HuH-7 (cell line): ENCODE data around the gene ATXN1.
"Not testable (repeated sequence)": the region's sequence is repeated elsewhere in the genome, so short reads cannot be mapped to it uniquely, and the experiment has no call there.

Source experiments
- DNase-seq: peaks from one replicate; pipeline ENCODE4 v3.0.0; 2011; ENCODE audit warnings: low spot score

ATXN1 gene

DNA sequence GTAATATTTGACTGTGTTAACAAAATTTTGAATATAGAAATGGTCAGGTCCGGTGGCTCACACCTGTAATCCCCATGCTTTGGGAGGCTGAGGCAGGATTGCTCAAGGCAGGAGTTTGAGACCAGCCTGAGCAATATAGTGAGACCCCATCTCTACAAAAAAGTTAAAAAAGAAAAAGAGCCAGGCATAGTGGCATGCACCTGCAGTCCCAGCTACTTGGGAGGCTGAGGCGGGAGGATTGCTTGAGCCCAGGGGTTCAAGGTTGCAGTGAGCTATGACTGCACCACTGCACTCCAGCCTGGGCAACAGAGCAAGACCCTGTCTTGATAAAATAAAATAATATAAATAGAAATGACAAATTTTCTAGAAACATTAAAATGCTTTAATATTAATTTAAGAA is 147.8 kb downstream of the ATXN1 start:
- not testable (repeated sequence) for DNase-seq

DNA sequence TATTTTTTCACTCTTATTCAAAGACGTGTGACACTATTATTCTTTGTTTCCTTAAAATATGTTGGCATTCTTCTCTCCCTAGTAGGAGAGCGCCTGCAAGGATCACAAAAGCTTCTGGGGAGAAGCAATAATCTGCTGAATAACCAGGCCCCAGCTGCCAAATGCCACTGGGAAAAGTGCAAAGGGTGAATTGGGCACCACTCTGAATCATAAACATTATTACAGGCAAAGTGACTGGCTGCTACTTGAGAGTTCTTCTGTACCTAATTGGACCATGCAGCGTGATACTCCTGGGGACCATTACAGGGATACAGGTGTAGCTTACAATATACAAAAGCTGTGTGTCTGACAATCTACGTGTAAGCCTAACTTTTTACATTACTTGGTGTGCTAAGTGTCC is 152.8 kb downstream of the ATXN1 start:
- DNase-seq, result no peak

DNA sequence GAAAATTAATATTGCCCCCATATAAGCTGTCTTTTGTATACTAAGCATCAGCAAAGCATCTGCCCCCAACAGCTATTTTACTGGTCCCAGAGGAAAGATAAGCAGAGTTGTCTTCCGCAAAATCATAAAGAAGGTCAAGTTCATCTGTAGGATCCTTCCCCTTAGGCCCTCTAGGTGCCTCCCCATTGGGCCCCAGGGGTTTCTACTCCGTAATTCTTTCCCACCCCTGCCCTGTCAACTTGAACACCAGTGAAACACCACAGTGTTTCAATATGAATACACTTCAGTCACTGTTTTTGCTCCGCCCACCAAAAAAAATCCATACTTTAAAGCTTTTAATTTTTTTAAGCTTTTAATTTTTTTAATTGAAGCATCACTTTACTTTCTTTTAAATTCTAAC is 159.2 kb downstream of the ATXN1 start:
- no peak for DNase-seq

DNA sequence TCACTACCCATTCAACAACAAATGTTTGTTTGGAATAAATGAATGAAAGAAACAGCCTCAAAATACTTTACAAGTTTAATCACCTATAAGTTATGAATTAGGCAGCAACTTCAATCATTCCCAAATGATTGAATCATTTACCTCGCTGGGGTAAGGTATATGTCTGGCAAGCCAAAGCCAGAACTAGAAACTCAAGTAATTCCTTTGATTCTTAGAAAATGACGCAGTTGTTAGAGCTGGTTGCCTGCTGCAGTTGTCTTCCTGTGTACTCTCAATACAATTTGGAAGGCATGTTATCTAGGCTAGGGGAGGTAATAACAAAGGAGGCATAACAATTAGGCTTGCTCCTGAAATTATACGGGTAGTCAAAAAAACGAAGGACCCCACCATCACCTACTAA is 160.6 kb downstream of the ATXN1 start:
- DNase-seq, result no peak

DNA sequence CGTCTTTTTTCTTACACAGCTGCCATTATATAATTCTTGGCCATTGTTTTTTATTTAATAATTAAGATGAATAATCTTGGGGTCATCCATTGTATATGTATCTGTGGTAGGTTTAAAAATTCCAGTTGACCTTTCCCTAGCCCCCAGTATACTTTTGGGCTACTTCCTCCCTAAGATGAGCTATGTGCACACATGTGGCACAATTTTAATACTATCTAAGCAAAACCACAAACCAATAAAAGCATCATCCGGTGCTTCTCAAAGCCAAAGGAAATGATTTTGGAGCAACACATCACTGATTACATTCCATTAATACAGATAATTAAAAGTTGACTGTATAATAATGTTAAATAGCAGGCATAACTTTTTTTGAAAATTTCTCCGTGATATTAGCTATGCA is 161.2 kb downstream of the ATXN1 start:
- no peak for DNase-seq

DNA sequence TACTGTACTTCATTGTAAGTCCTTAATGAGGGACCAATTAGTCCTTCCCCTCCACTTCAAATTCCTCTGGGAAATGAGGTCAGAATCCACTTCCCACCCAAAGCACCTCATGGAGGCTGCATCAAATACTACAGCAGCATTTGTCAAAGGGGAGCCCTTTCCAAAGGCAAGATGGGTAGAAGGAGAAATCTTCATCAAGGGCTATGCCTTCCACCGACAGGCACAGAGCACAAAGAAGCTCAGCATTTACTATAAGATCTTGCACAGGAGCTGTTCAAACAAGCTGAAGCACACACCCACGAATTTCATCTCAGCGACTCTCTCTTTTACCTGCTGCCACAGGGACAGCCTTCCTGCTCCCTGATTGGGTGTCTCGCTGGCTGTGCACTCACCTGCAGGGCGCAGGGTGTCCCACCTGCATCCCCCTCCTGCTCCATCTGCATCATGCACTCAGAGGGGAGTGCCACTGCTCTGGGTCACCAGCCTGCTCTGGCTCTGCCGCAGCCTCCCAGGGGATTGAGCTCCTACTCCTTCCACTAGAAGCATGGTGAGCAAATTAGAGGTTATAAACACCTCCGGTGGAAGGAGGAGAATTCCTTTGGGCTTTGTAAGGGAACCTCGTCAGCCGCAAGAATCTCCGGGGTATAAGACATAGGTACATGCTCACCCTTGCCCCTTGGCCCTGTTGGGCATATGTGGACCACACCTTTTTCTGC is 164.5 kb downstream of the ATXN1 start:
- DNase-seq, result no peak

DNA sequence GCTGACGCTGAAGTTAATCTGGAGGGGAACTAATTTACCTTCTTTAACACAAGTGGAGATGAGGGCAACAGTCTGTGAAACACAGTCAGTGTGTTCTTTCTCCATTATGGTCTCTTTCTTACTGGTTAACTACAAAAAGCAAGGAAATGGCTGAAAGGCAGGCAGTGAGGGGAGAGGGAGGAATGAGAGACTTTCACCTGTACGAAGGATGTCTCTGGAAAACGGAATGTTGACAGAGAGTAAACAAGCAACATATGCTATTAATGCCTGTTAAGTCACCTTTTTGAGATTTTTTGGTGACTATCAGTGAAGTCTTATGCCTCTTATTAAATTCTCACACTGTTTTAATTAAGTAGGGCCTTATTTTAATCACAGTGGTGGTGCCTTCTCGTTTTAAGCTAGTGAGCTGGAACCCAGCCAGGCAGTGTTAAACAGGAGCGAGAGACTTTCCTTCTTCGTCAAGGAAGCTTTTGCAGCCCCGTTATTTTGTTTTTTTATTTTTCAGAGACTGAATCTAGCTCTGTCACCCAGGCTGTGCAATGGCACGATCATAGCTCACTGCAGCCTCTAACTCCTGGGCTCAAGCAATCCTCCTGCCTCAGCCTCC is 165.6 kb downstream of the ATXN1 start:
- DNase-seq, result no peak

DNA sequence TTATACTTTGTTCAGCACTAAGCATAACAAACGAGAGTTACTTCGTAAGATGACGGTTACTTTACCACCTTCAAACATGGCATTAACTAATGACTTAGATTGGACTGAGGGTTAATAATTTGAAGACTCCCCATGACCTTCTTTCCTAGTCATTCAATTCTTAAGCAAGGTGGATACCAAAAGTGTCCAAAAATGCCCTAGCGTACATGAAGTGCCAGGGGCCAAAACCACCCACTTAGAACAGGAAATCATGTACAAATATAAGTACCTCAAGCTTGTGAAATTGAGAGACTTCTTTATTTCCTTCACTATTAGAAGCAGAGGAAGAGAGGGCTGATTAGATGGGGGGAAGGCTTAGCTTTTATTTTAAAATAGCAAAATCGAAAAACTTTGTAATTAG is 166.4 kb downstream of the ATXN1 start:
- no peak for DNase-seq

DNA sequence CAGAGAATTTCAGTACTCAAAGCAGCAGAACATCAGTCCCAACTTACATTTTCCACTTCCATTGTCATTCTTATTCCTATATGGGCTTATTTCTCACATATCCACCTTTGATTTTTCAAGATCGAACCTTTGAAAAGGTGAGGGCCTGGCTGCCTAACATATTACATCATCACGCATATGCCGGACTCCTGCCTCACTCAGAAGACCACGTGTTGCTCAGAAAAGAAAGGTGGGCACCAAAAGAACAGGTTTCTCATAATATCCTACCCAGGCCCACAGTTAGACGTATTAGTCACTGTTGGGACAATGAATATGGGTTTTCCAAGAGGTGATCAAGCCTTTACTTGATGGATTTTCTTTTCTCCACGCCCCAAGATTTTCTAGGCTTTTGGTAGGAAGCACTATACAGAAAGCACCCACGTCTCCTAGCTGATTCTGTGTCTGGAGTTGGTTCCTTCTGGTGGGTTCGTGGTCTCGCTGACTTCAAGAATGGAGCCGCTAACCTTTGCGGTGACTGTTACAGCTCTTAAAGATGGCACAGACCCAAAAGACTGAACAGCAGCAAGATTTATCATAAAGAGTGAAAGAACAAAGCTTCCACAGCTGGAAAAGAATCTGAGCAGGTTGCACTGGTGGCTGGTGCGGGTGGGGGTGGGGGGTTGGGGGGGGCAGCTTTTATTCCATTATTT is 168.9 kb downstream of the ATXN1 start:
- DNase-seq, result no peak

DNA sequence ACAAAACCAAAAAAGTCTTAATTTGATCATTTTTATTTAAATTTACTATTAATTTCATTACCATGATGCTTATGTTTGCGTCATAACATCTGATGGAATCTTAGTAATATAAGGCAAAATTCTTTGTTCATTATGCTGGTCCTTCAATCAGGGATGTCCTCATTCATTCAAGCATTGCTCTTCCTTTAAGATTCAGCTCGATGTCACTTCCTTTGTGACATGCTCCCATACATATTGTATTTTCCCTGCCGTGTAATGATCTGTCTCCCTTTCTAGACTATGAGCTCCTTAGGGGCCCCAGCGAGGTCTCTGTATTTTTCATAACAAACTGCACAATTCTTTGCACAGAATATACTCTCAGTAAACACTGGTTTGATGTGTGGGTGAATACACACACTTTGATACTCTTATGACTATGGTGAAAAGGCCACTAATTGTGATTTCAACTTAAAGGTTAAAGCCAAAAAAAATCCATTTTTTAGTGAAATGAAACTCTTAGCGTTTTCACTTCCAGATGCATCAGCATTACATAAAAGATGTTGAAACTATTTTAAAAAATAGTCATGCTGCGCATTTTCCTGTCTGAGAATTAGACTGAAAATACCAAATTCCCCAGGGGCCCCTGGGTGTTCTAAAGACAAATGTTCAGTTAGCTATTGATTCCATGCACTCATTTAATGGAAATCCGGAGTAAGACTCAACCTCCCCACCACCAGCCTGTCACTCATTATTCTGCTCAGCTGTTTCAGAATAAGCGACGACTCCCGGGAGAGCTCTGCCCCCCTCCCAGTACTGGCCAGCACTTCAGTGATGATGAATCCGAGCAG is 169.7 kb downstream of the ATXN1 start:
- no peak for DNase-seq

DNA sequence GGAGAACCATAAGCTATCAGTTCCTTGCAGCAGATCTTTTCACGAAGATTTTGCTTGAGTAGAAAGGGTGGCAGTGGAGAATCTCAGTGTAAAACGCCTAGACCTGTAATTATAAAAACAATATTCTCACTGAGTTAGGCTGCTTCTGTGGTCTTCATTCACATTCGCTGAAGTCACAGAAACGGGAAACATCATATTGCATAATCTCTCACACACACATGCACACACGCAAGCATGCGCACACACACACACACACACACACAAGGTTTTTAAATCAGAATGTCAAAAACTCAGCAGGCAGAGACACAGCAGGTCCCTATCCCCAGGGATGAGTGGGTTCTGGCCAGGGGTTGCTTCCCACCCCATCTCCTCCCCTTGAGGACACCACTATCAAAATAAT is 175.5 kb downstream of the ATXN1 start:
- DNase-seq, result no peak

DNA sequence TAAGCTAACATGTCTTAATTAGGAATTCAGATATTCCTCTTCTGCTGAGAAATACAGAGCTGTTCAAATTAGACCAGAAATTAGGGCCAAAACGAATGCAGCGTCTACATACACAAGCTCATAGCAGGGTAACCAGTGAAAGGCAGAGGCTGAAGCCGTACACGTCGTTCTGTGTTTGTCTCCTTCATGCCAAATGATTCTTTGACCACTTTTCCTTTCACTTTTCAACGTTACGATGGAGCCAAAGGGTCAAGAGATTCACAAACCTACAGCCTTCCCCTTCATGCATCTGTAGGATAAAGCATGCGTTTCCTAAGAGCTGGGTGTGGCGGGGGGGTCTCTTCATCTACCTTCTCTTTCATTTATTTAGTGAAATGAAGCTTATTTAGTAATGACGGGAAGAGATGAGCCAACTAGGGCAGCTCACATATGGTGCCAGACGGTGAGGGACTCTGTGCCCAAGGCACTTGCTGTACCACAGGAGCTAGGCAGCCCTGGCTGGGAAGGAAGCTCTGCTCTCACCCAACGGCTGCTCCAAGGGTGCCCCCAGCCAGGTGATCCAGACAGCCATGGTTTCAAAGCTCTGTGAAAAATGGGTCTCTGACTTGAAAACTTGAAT is 178.0 kb downstream of the ATXN1 start:
- DNase-seq, result no peak

DNA sequence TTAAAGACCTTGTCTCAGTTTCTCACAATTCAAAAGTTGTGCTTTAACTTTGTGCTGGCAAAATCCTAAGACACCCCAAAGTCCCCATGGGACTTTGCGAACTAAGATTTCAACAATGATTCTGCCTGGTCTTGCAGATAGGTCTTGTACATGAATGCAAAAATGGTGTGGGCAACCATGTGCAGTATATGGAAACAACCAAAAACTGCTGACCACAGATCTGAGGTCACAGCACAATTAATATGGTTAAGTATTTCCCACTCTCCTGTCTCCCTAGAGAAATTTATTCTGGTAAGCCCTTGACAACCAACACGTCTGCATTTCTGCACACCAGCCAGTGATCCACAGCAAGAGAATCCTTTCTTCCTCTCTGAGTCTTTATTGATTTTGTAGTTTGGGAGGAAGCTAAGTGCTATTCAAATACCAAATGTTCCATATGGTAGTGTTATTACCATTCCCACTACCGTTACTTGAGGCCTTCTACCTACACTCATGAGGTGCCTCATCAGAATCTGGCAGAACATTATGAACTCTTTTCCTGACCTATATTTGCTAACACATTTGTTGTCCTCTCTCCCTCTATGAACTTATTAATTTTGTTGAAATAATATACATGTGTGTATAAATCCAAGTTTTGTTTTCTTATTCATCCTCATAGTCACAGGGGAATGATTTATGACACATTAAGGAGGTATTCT is 178.7 kb downstream of the ATXN1 start:
- DNase-seq, result no peak

DNA sequence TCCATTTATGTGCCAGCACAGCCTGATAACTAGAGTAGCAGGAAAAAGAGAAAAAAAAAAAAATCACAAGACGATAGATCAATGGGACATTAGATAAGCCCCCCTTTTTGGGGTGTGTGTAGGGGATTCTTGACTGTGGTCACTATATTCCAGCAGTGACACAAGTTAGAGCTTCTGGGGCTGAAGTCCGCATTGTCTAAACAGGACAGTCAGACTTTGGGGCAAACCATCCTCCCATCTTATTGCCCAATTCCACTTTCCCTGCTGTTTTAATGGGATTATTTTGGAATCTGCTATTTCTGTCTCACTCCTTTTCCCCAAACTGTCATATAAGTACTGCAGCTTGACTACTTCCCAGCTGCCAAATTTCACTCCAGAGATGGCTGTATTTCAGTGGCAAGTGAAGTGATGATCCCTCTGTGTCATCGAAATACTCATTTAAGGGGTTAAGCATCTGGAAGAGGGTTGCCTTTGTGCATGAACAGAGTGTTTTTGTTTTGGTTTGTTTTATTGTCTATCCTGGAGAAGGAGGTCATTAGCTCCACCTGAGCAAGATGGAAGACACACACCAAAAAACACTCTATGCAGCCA is 182.5 kb downstream of the ATXN1 start:
- DNase-seq, result no peak

DNA sequence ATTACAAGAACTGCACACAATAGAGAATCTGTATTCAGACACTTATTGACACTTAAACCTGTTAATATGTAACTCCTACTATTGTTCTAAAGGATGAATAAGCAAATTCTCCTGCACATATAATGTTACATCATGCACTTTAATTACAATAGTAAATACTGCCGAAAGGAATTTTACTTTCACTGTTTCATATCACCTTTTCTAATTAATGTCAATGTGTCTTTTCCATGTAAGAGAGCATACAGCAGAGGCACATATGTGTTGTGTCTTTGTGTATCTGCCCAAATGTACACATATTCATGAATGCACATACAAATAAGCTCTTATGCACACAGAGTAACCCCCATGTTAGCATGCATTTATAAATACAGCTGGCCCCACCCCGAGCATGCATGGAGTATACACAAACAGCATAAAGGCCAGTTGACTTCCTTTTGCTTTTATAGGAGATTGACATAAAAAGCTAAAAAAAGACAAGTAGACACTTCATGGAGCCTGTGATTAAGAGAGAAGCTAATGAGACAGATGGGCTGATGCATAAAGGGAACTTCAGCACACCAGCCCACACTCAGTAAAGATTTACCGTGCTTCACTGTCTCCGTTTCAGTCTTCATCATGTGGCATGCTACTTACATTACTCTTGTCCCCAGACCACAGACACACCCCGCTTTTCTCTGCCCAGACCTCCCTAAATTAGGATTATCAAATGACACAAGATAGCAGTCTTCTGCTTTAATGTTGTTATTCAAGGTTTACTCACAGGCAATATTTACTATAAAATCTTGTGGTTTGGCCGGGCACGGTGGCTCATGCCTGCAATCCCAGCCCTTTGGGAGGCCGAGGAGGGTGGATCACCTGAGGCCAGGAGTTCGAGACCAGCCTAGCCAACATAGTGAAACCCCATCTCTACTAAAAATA is 184.6 kb downstream of the ATXN1 start:
- no peak for DNase-seq

DNA sequence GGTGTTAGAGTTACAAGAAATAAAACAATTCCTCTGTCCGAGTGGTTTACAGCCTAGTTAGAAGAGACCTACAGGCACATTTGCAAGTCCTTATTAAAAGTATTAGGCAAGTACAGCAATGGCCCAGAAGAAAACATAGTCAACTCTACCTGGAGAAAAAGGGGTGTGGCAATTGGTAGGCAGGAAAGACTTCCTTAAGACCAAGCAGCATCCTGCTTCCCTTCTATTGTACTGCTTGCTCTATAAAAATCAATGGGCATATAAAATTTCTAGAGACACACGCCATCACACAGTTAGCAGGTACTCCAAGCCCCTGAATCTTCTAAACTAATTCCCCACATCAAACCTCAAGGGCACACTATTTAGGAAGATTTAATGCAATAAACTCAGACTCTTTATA is 185.6 kb downstream of the ATXN1 start:
- DNase-seq, result no peak

DNA sequence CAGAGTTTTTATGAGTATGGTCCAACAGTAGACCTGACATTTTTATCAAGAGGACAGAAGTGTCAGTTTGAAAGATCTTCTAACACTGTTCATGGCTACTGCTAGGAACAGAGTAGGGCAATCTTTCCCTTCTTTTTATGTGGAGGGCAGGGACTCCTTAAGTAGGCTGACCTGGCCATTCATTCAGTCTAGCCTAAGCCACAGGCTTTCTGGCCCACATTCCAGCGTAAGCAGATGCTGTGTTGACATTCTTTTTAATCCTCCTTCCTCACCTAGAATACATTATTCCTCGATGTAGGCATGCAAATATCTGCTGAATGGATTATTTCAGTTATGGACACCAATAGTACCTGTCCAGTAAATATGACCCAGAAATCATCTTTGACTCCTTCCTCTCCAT is 188.3 kb downstream of the ATXN1 start:
- no peak for DNase-seq

DNA sequence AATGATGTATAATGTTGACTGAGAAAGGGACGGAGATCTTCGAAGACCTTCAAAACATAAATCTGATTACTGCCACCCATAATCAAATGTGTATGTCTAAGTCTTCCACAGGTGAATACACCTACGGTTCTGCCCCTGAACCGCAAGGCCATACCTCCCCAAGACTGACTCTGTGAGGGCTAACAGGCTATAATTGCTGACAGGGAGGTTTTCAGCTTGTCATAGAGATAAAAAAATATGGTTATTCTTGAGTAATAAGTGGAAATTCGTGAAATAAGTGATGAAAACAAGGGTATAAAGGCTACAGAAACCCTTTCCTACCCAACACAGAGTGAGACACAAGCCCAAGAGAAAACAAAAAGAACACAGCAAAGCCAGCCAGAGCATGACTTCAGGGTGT is 188.9 kb downstream of the ATXN1 start:
- no peak for DNase-seq

DNA sequence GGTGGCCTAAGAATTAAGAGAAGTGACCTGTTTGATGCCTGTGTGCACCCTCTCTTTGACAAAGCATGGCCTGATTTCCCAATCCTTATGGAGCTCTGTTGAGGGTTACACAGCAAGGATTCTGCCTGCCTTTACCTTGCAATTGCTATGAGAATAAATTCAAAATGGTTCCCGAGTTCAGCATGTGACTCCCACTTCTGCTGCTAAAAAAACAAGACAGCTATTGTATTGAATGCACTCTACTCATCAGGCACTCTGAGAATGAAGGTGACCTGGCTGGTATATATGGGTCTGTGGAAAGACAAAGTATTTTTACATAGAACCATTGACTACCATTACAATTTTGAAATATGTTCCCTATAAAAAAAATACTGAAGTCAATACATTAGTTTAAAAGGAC is 190.3 kb downstream of the ATXN1 start:
- DNase-seq, result no peak

DNA sequence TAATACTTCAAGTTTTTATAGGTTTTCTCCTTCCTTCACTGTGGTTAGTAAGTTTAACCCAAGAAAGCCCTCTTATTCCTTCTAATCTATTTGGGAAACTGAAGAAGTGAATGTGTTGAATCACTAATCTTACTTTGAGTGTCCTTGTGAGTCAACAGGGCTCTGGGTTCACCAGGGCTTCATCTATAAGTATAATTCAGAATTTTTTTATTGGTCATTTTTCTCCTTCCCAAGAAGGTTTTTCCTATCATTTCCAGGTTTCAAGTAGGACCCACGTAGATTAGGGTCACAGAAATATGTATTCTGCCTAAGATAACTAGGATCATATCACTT is 191.1 kb downstream of the ATXN1 start:
- DNase-seq, result no peak
